SK-N-MC (cell line): Measurements from ENCODE around the gene CUL4B.

Source experiments
- DNase-seq: peaks from one replicate; pipeline ENCODE4 v3.0.0-alpha.2; 2011; ENCODE audit warnings: low read depth, low spot score
- H3K27ac ChIP-seq: fragments of 200-600 bp; sonication (generic); 2 replicates; pipeline ENCODE4 v1.5.1; 2016; ENCODE audit warnings: mixed run types
- H3K36me3 ChIP-seq: fragments of 200-600 bp; sonication (generic); 2 replicates; pipeline ENCODE4 v1.6.1; 2017; ENCODE audit warnings: antibody characterized with exemption, low read length, mixed read lengths; ENCODE audit not compliant: insufficient read depth
- H3K4me3 ChIP-seq: fragments of 200-600 bp; sonication (generic); 2 replicates; pipeline ENCODE4 v1.5.1; 2016
- H3K9ac ChIP-seq: fragments of 200-600 bp; sonication (generic); 2 replicates; pipeline ENCODE4 v1.8.0; 2017; ENCODE audit warnings: mixed run types, mixed read lengths; ENCODE audit not compliant: insufficient read length
- H3K9me3 ChIP-seq: fragments of 200-600 bp; sonication (generic); 2 replicates; pipeline ENCODE4 v1.6.1; 2017; ENCODE audit warnings: low read depth, mild to moderate bottlenecking, antibody characterized with exemption, low read length, moderate library complexity, mixed read lengths
- EZH2 ChIP-seq: fragments of 200-600 bp; sonication (generic); IDR thresholded peaks from one replicate; pipeline ENCODE4 v1.6.1; 2017; ENCODE audit warnings: antibody characterized with exemption
- FOXP2 ChIP-seq: optimal IDR thresholded peaks from 2 replicates; pipeline ENCODE3; 2011; ENCODE audit warnings: mild to moderate bottlenecking, moderate library complexity; ENCODE audit not compliant: insufficient read depth; ENCODE audit errors: extremely low read length, control extremely low read depth
- POLR2AphosphoS5 ChIP-seq: IDR thresholded peaks from 2 replicates; pipeline ENCODE4 v1.6.1; 2012; ENCODE audit warnings: mild to moderate bottlenecking, low read depth, low read length, borderline replicate concordance

Gene CUL4B

DNA sequence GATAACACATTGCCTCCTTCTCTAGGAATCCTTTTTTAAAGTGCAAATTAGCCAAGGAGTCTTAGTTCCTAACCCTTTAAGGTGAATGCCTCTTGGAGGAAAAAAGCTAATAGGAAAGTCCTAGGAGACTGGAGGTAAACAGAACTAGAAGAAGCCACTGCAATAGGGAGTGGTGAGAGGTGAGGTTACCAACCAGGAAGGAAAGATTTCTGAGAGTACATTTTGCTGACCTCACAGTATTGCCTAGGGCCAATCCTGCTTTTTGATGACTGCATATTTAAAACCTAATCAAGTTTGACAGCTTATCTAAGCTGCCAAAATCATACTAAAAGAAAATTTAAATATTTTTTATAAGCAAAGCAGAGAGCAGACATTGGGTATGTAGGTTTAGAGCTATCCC is 7.3 kb upstream of the CUL4B start:
- Histone ChIP-seq H3K27ac (no peak overlapping the region), H3K9me3 (no peaks in the 10 kb centered on the region), H3K4me3 (no peak overlapping the region), H3K9ac (no peak overlapping the region), H3K36me3 (no peaks in the 10 kb centered on the region)
- no peak for DNase-seq
- TF ChIP-seq POLR2AphosphoS5 (no peak), EZH2 (no peak), FOXP2 (no peak)

DNA sequence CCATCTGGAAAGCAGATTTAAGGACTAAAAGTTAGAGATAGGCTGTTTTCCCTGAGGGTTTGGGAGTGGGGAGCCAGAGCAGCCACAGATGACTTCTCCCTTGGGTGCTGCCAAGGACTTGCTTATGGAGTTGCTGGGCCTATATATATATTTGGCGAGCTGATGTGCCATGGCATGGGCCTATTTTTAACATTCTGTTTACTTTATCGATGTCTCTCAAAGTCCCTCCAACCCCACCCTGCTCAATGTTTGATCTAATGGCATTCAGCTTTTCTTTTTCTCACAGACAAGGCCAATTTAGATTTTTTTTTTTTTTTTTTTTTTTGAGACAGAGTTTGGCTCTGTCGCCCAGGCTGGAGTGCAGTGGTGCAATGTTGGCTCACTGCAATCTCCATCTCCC is 6.1 kb upstream of the CUL4B start:
- TF ChIP-seq POLR2AphosphoS5 (no peak), FOXP2 (no peak), EZH2 (no peak)
- no peak for DNase-seq
- Histone ChIP-seq H3K27ac (no peak overlapping the region), H3K36me3 (no peaks in the 10 kb centered on the region), H3K4me3 (no peak overlapping the region), H3K9ac (no peak overlapping the region), H3K9me3 (no peaks in the 10 kb centered on the region)

DNA sequence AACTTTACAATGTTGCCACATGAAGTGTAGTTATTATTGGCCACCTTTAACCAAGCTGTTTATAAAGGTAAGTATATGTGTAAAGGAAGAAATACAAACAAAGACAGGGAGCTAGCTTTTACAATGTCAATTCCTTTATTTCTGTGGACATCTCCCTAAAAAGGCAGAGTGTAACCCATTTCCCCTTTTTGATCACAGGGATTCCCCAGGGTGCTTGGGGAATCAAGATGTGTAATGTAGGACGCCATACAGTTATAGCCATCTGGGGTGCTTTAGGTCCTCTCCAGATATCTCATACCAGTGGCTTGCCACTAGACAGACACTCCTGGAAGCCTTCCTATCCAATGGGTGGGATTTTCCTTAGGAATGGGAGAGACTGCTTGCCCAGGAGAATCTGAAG is 4.2 kb upstream of the CUL4B start:
- H3K9ac ChIP-seq = no peak overlapping the region
- no peaks in the 10 kb centered on the region for H3K9me3 ChIP-seq
- no peak overlapping the region for H3K27ac ChIP-seq
- no peak overlapping the region for H3K4me3 ChIP-seq
- H3K36me3 ChIP-seq = no peaks in the 10 kb centered on the region
- DNase-seq = no peak
- no peak for TF ChIP-seq EZH2
- no peak for TF ChIP-seq POLR2AphosphoS5
- TF ChIP-seq FOXP2 = no peak

DNA sequence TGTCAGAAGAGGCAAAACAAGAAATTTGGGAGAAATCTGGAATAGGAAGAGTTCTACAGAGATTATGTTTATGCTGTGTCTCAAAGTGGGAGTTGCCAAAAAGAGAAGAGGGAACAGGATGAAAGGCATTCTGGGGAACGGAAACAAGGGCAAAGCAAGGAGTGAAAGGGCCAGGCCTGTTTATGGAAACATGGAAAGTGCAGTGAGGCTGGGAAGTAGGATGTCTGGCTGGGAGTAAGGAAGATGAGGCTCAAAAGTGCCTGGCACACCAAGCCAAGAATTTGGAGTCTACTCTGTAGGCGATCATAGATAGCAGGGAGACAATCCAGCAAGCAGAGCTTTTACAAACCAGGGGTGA is 1.8 kb upstream of the CUL4B start:
- DNase-seq = no peak
- TF ChIP-seq POLR2AphosphoS5 = no peak
- TF ChIP-seq EZH2 = no peak
- no peak for TF ChIP-seq FOXP2
- Histone ChIP-seq H3K9me3 (no peaks in the 10 kb centered on the region), H3K36me3 (peaks cover 3% of the 10 kb centered on the region), H3K9ac (no peak overlapping the region), H3K27ac (peak overlapping the region; percentile 93; the same call in 1 of the 2 replicates), H3K4me3 (no peak overlapping the region; the same call in 1 of the 2 replicates)

GRCh38 chrX:120561634-120562568 is 1.1 kb upstream of the CUL4B start:
- Histone ChIP-seq H3K27ac (peak overlapping the region; percentile 93), H3K9me3 (no peaks in the 10 kb centered on the region), H3K9ac (peak overlapping the region; percentile 86), H3K36me3 (peaks cover 8% of the 10 kb centered on the region), H3K4me3 (peak overlapping the region; percentile 82)
- TF ChIP-seq POLR2AphosphoS5 = no peak; the same call in 1 of the 2 replicates
- DNase-seq = no peak

GRCh38 chrX:120560405-120560841 is 339 bp downstream of the CUL4B start:
- Histone ChIP-seq H3K36me3 (peaks cover 15% of the 10 kb centered on the region), H3K9ac (peak overlapping the region; percentile 91), H3K27ac (peak overlapping the region; percentile 98), H3K9me3 (no peaks in the 10 kb centered on the region), H3K4me3 (peak overlapping the region; percentile 82)
- no peak for DNase-seq
- TF ChIP-seq EZH2 (no peak), POLR2AphosphoS5 (no peak), FOXP2 (no peak)

DNA sequence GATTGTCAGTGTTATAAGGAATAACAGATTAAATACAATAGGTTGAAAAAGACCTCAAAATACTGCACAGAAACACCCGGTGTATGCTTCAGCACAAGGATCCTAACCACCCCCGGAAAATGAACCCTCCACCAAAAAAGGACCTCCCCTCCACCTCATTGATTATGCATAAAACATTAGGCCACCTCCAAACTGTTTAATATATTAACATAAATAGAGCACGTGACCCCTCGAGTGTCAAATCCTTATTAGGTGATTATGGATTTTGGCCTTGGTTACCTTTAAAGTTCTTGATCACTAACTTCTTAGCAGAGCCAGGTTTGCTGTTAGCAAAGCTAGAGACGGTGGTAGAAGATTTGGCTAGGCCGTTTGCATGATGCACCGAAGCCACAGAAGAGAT is 958 bp downstream of the CUL4B start:
- no peak for TF ChIP-seq FOXP2
- no peak for TF ChIP-seq EZH2
- no peak for TF ChIP-seq POLR2AphosphoS5
- H3K27ac ChIP-seq = no peak overlapping the region
- DNase-seq = no peak

DNA sequence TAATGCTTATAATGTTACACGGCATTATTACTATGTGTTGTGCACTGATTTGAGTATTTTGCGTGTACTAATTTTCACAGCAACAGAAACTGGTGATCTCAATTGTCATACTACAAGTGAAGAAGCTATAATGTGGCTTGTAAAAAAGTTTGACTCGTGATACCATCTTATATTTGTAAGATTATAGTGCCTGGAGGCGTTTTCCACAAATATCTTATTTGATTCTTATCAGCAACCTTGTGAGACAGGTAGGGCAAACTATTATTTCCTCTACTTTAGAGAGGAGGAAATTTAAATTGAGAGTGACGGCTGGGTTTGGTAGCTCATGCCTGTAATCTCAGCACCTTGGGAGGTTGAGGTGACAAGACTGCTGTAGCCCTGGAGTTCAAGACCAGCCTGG is 4.5 kb downstream of the CUL4B start:
- no peak overlapping the region for H3K27ac ChIP-seq

More for the DNA sequence above, 958 bp downstream of the CUL4B start:
- Histone ChIP-seq H3K9me3 (no peaks in the 10 kb centered on the region), H3K36me3 (peaks cover 17% of the 10 kb centered on the region), H3K4me3 (peak overlapping the region; percentile 82), H3K9ac (peak overlapping the region; percentile 91)

More for the DNA sequence above, 4.5 kb downstream of the CUL4B start:
- DNase-seq = no peak
- Histone ChIP-seq H3K9me3 (no peaks in the 10 kb centered on the region), H3K9ac (no peak overlapping the region), H3K4me3 (no peak overlapping the region), H3K36me3 (peaks cover 23% of the 10 kb centered on the region)
- TF ChIP-seq FOXP2 = no peak
